ENCODE results near the gene GPX1. TPM values are rescaled to one million over a fixed set of nuclear protein-coding genes. Genes with fewer than 3 reads are reported as not detected.

Gene GPX1
- total and polyA plus RNA-seq, 4 experiments from 2014 or later, result 75.7 to 177 (median 101) TPM

Other genes with a start within 250 kb of the GPX1 start
- gene USP19, start 237.5 kb downstream of the GPX1 start, total RNA-seq, result 100 to 1,000 TPM in 1 of 2 experiments, 10 to 100 TPM in 1; 91.7 to 105 TPM
- gene USP19, start 237.5 kb downstream of the GPX1 start, polyA plus RNA-seq, result 10 to 100 TPM; 24.9 to 38.2 TPM
- gene LAMB2, start 225.3 kb downstream of the GPX1 start, total RNA-seq, result 1 to 10 TPM in 1 of 2 experiments, not detected in 1; 1.1 TPM
- not detected for gene LAMB2, start 225.3 kb downstream of the GPX1 start, polyA plus RNA-seq
- 10 to 100 TPM; 31.6 to 33.5 TPM for gene CCDC71, start 192.0 kb downstream of the GPX1 start, total RNA-seq
- gene CCDC71, start 192.0 kb downstream of the GPX1 start, polyA plus RNA-seq, result 1 to 10 TPM in 1 of 2 donors, under 1 TPM in 1; 0.13 to 2.1 TPM
- 1 to 10 TPM; 1.9 to 2.0 TPM for gene KLHDC8B, start 186.8 kb downstream of the GPX1 start, total RNA-seq
- gene KLHDC8B, start 186.8 kb downstream of the GPX1 start, polyA plus RNA-seq, result 1 to 10 TPM; 1.3 to 1.8 TPM
- 1 to 10 TPM; 9.8 to 9.9 TPM for gene C3orf62, start 81.1 kb downstream of the GPX1 start, total RNA-seq
- gene C3orf62, start 81.1 kb downstream of the GPX1 start, polyA plus RNA-seq, result 1 to 10 TPM in 1 of 2 donors, under 1 TPM in 1; 0.76 to 2.3 TPM
- gene USP4, start 18.3 kb downstream of the GPX1 start, total RNA-seq, result 100 to 1,000 TPM; 111 to 114 TPM
- gene USP4, start 18.3 kb downstream of the GPX1 start, polyA plus RNA-seq, result 10 to 100 TPM; 73.2 to 75.4 TPM
- gene RHOA, start 53.6 kb upstream of the GPX1 start, total RNA-seq, result 100 to 1,000 TPM; 246 to 269 TPM
- gene RHOA, start 53.6 kb upstream of the GPX1 start, polyA plus RNA-seq, result 100 to 1,000 TPM; 616 to 784 TPM
- 10 to 100 TPM; 38.0 to 39.0 TPM for gene TCTA, start 54.1 kb upstream of the GPX1 start, total RNA-seq
- 10 to 100 TPM; 27.8 to 37.8 TPM for gene TCTA, start 54.1 kb upstream of the GPX1 start, polyA plus RNA-seq
- gene AMT, start 64.1 kb upstream of the GPX1 start, total RNA-seq, result 1 to 10 TPM; 6.4 to 7.6 TPM
- under 1 TPM; 0.15 to 0.83 TPM for gene AMT, start 64.1 kb upstream of the GPX1 start, polyA plus RNA-seq
- gene NICN1, start 71.0 kb upstream of the GPX1 start, total RNA-seq, result 10 to 100 TPM; 16.7 to 17.8 TPM
- 1 to 10 TPM; 4.1 to 6.2 TPM for gene NICN1, start 71.0 kb upstream of the GPX1 start, polyA plus RNA-seq
- gene DAG1, start 111.9 kb upstream of the GPX1 start, total RNA-seq, result 10 to 100 TPM; 15.3 to 18.0 TPM
- gene DAG1, start 111.9 kb upstream of the GPX1 start, polyA plus RNA-seq, result 1 to 10 TPM; 2.7 to 5.0 TPM
- gene BSN, start 196.1 kb upstream of the GPX1 start, total RNA-seq, result under 1 TPM; 0.06 to 0.15 TPM
- gene BSN, start 196.1 kb upstream of the GPX1 start, polyA plus RNA-seq, result under 1 TPM in 1 of 2 donors, not detected in 1; 0.01 TPM